GM21423 (cell line): ENCODE results near the gene LRGUK.
"Not testable (repeated sequence)": the region's sequence is repeated elsewhere in the genome, so short reads cannot be mapped to it uniquely, and the experiment has no call there.

Experiments
- ATAC-seq: cut with Tn5 transposase; IDR thresholded peaks from one replicate; pipeline ENCODE4 v1.9.1; 2021; ENCODE audit warnings: mild to moderate bottlenecking, moderate library complexity; ENCODE audit not compliant: unreplicated experiment

LRGUK gene

GRCh38 chr7:134231296-134231695 is 104.2 kb downstream of the LRGUK start:
- ATAC-seq, result not testable (repeated sequence)

- no peak for ATAC-seq
These were observed 107.1 kb downstream of the LRGUK start for GRCh38 chr7:134234216-134234615.

- ATAC-seq, result no peak
These were observed 118.1 kb downstream of the LRGUK start for GRCh38 chr7:134245253-134245652.

- ATAC-seq, result no peak
These were observed 119.2 kb downstream of the LRGUK start for GRCh38 chr7:134246347-134246746.

GRCh38 chr7:134246761-134247160 is 119.6 kb downstream of the LRGUK start:
- ATAC-seq, result no peak

- ATAC-seq, result no peak
These were observed 121.1 kb downstream of the LRGUK start for GRCh38 chr7:134248196-134248595.

- ATAC-seq, result no peak
These were observed 127.2 kb downstream of the LRGUK start for GRCh38 chr7:134254311-134254710.

GRCh38 chr7:134255814-134256213 is 128.7 kb downstream of the LRGUK start:
- ATAC-seq, result no peak

GRCh38 chr7:134262322-134262721 is 135.2 kb downstream of the LRGUK start:
- ATAC-seq, result no peak

- ATAC-seq, result no peak
These were observed 149.8 kb downstream of the LRGUK start for GRCh38 chr7:134276951-134277350.

GRCh38 chr7:134278502-134279153 is 151.5 kb downstream of the LRGUK start:
- ATAC-seq, result no peak

GRCh38 chr7:134279336-134279735 is 152.2 kb downstream of the LRGUK start:
- no peak for ATAC-seq

- no peak for ATAC-seq
These were observed 152.8 kb downstream of the LRGUK start for GRCh38 chr7:134279898-134280297.

- no peak for ATAC-seq
These were observed 153.4 kb downstream of the LRGUK start for GRCh38 chr7:134280508-134280907.

GRCh38 chr7:134284011-134284410 is 156.9 kb downstream of the LRGUK start:
- no peak for ATAC-seq

- no peak for ATAC-seq
These were observed 157.8 kb downstream of the LRGUK start for GRCh38 chr7:134284952-134285351.

- ATAC-seq, result no peak
These were observed 160.9 kb downstream of the LRGUK start for GRCh38 chr7:134287916-134288659.

GRCh38 chr7:134289423-134289822 is 162.3 kb downstream of the LRGUK start:
- no peak for ATAC-seq

GRCh38 chr7:134289841-134290240 is 162.7 kb downstream of the LRGUK start:
- no peak for ATAC-seq

GRCh38 chr7:134290286-134290685 is 163.1 kb downstream of the LRGUK start:
- no peak for ATAC-seq

GRCh38 chr7:134293002-134293740 is 166.0 kb downstream of the LRGUK start:
- peak; percentile 100 for ATAC-seq

GRCh38 chr7:134295982-134296381 is 168.8 kb downstream of the LRGUK start:
- ATAC-seq, result not testable (repeated sequence)
